Renal pelvis (tissue), 12 donors: ENCODE measurements around the gene ZNF550. TPM values are rescaled to one million over a fixed set of nuclear protein-coding genes. Genes with fewer than 3 reads are reported as not detected.

ENCODE experiments used
- DNase-seq: peaks from one replicate; pipeline ENCODE4 v3.0.0-alpha.2; 2013
- long read RNA-seq, 16 experiments: transcript quantifications; one replicate each; lab custom pipeline, GENCODE V29; 2026
- polyA plus RNA-seq, 3 donors: library from polyadenylated mRNA; unstranded; fragments of 120-200 nt; gene quantifications; one replicate each; pipeline ENCODE4 v1.2.1, GENCODE V29; 2013; ENCODE audit not compliant: insufficient read length in 3 of 3

ZNF550 gene
- polyA plus RNA-seq = 10 to 100 TPM; 19.1 to 25.3 (median 20.8) TPM
- long read RNA-seq, donor 1, partial matches to known transcripts = 25 of 25 reads
- long read RNA-seq, donor 1, other reads (novel, unspliced or antisense) = 0 of 25 reads
- long read RNA-seq, donor 2, partial matches to known transcripts = 9 of 13 reads
- long read RNA-seq, donor 2, other reads (novel, unspliced or antisense) = 0 of 13 reads
- long read RNA-seq, donor 3, partial matches to known transcripts = 5 of 8 reads
- long read RNA-seq, donor 3, other reads (novel, unspliced or antisense) = 0 of 8 reads
- long read RNA-seq, donor 4, partial matches to known transcripts = 12 of 14 reads
- long read RNA-seq, donor 4, other reads (novel, unspliced or antisense) = 0 of 14 reads
- long read RNA-seq, donor 5 = 0 reads
- long read RNA-seq, donor 6, partial matches to known transcripts = 25 of 31 reads
- long read RNA-seq, donor 6, other reads (novel, unspliced or antisense) = 0 of 31 reads
- long read RNA-seq, donor 7, transcript ZNF550-205 (5 exons, 3,376 nt) = major isoform, 5 of 47 reads
- long read RNA-seq, donor 7, partial matches to known transcripts = 35 of 47 reads
- long read RNA-seq, donor 7, other reads (novel, unspliced or antisense) = 6 of 47 reads
- long read RNA-seq, donor 8 = 0 reads
- long read RNA-seq, donor 9, partial matches to known transcripts = 8 of 12 reads
- long read RNA-seq, donor 9, other reads (novel, unspliced or antisense) = 0 of 12 reads
- long read RNA-seq, donor 10, partial matches to known transcripts = 23 of 24 reads
- long read RNA-seq, donor 10, other reads (novel, unspliced or antisense) = 0 of 24 reads
- long read RNA-seq, donor 11, partial matches to known transcripts = 7 of 11 reads
- long read RNA-seq, donor 11, other reads (novel, unspliced or antisense) = 0 of 11 reads
- long read RNA-seq, donor 12, partial matches to known transcripts = 26 of 31 reads
- long read RNA-seq, donor 12, other reads (novel, unspliced or antisense) = 0 of 31 reads
- long read RNA-seq, donor 13, partial matches to known transcripts = 0 of 1 reads
- long read RNA-seq, donor 13, other reads (novel, unspliced or antisense) = 0 of 1 reads
- long read RNA-seq, donor 14, partial matches to known transcripts = 26 of 29 reads
- long read RNA-seq, donor 14, other reads (novel, unspliced or antisense) = 0 of 29 reads
- long read RNA-seq, donor 15, partial matches to known transcripts = 10 of 30 reads
- long read RNA-seq, donor 15, other reads (novel, unspliced or antisense) = 15 of 30 reads
- long read RNA-seq, donor 16, partial matches to known transcripts = 21 of 22 reads
- long read RNA-seq, donor 16, other reads (novel, unspliced or antisense) = 0 of 22 reads

DNA sequence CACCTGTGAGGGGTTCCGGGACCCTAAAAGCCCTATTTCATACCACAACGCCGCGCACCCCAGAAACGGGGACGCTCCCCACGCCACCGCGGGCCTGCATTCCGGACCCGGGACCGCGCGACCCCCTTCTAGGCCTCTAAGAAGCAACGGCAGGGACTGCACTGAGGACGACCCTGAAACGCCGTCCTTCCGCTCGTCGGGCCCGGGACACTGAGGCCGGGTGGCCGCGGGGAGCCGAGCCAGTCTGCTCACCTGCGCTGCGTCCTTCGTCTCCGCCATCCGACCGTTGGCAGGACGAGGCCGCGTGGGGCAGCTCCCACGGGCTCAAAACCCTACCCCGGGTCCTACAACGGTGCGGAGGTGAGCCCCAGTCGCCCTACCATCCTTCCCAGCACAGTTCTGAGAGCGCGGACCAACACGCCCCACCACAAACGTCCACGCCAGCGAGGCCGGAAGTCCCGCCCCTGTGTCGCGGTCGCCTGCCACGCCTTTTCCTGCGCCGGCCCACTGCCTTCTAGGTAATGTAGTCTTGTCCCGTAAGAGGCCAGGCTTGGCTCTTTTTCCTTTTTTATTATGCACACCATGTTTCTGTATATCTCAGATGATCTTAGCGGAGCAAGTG, at the start of gene ZNF550:
Gene ZNF550 (minus strand): TSS at position 460 of the 622 bp plus-strand sequence. CDS start 181 bp downstream, at position 279.
- DNase-seq = peak; percentile 88

DNA sequence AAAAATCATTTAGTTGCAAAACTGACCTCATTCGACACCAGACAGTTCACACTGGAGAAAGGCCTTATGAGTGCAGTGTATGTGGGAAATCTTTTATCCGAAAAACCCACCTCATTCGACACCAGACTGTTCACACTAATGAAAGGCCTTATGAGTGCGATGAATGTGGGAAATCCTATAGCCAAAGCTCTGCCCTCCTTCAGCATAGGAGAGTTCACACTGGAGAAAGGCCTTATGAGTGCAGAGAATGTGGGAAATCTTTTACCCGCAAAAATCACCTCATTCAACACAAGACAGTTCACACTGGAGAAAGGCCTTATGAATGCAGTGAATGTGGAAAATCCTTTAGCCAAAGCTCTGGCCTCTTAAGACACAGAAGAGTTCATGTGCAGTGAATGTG, 47.3 kb upstream of the ZNF550 start:
- DNase-seq = no peak

DNA sequence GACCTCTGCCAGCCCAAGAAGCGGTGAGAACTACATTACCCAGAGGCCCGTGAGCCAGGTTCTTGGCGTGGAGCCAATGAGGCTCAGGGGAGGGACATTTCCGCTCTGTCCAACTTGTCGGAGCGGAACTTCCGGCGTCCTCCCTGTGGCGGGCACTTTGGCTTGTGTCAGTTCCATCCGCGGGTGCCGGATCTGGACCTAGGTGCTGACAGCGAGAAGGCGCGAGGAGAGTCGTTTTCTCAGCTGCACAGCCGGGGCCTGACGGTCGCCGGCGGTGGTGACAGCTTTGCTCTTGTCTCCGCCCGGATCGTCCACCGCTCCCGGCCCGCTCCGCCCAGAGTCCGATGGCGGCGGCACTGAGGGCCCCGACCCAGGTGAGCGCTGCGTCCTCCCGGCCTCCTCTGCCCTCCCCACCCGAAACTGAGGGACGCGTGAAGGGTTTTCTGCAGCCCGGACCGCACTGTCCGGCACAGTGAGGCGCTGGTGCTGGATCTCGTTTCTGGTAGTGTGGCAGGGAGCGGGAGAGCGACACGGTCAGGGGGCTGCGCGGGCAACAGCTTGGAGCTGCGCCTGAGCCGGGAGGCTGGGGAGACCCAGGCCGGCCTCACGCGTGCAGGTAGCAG, 40.2 kb upstream of the ZNF550 start, which contains the start of gene ZNF530:
Gene ZNF530 (plus strand): TSS at position 125 of the 623 bp plus-strand sequence. CDS start 4,461 bp downstream, outside the sequence.
- DNase-seq = peak; percentile 94

DNA sequence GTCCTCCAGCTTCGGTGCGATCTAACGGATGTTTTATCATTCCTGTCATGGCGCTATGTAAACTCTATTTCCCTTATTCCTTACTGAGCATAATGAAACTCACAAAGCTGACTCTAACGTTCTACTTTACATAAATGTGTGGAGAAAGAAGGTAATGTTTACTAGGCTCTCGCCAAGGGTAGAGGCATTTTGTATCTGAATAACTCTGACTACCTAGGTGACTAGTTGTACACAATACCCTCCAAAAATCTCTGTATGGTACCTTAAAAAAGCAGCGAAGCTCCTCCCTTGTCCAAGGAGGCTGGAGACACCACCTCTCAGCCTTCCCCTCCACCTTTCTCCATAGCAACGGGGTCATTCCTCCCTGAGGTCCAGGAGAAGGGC, 39.7 kb upstream of the ZNF550 start:
- DNase-seq = no peak

DNA sequence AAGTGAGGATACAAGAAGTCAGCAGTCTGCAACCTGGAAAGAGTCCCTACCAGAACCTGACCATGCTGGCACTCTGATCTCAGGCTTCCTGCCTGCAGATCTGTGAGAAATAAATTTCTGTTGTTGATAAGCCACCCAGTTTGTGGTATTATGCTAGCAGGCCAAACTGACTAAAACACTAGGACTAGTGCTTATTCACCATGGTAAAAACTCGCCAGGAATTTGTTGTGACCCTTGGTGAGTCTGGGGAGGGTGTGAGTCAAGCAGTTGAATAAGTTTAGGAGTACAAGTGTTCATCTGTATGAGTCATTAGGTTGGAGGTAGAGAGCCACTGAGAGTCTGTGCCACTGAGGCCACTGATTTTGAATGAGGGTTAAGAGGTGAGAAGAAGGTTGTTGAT, 27.9 kb upstream of the ZNF550 start:
- no peak for DNase-seq

DNA sequence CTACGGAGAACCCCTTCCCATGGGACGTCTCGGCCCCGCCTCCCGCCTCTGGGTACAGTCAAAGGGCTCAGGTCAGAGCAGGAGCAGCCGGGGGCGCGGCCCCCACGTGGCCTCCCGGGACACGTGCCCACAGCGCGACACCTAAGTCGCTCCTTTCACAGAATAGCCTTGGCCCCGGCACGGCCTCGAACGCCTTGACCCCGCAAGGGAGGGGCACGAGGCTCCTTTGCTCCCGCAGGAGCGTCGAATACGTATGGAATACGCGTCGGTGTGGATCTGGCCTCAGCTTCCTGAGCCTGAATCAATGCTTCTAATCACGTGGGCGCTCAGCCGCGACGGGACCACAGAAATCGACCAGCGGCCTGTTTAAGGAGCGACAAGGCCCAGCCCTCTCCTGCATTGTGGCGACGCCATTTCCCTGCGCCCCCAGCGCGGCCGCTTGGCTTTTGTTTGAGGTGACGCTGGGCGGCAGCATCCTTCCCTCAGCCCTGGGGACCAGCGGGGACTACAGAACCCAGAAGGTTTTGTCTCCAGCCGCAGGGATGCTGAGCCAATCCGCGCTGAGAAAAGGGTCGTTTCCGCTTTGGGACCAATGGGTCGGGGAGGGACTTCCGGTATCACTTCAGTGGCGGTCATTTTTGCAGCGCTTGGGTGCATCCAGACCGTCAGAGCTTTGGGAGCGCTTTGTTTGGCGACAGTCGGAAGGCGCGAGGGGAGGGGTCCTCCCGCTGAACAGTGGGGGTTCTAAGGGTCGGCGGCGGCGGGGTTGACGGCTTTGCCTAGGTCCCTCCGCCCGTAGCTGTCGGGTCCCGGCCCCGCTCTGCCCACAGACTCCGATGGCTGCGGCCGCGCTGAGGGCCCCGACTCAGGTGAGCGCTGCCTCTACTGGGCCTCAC, 24.1 kb upstream of the ZNF550 start, which contains the start of gene ZIK1:
Gene ZIK1 (plus strand): TSS at position 625 of the 896 bp plus-strand sequence. CDS start 212 bp downstream, at position 837.
- peak; percentile 98 for DNase-seq

DNA sequence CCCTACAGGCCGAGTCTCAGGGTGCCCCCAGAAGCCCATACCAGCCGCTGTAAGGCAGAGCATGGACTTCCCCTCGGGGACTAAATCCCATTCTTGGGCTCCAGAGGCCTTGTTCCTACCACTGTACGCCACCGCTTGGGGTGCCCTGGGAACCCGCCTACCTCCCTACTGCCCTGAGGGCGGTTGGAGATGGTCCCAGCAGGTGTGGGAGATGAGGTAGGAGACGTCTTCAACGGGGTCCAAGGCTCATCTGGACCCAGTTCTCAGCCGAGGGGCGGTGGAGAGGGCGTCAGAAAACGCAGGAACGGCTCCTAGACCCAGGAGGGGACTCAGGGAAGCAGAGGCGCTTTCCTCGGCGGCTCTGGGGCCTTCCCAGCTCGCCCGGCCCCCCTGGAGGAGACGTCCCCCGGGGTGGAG, 23.4 kb upstream of the ZNF550 start:
- no peak for DNase-seq

DNA sequence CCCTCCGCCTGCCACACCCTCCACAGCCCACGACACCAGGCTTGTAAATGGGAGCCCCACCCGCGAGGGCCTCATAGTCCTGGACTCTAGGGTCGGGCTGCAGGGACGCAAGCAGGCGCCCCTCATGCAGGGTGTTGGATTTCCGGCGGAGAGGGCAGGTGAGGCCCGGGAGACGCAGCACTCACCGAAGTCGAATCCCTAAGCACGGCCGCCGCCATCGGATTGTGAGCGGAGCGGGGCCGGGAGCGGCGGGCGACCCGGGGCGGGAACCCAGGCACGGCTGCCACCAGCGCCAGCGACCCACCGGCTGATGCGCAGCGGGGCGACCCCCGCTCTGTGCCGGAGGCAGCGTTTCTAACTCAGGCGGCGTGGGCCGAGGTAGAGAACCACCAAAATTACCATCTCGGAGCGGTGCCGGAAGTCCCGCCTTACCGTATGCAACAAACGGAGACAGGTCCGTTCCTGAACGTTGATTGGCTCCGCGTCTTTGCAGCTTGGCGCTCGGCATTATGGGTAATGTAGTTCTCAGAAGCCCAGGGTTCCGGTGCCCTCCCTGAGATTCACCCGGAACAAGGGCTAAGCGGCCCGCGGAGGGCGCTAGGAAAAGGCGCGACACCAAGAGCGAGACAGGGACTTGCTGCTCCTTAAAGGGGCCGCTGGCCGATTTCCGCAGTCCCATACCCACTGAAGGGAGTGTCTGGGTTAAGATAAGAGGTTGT, 19.0 kb upstream of the ZNF550 start, which contains the start of gene ZNF416:
Gene ZNF416 (minus strand): TSS at position 425 of the 719 bp plus-strand sequence. CDS start 207 bp downstream, at position 218.
- DNase-seq = peak; percentile 99

DNA sequence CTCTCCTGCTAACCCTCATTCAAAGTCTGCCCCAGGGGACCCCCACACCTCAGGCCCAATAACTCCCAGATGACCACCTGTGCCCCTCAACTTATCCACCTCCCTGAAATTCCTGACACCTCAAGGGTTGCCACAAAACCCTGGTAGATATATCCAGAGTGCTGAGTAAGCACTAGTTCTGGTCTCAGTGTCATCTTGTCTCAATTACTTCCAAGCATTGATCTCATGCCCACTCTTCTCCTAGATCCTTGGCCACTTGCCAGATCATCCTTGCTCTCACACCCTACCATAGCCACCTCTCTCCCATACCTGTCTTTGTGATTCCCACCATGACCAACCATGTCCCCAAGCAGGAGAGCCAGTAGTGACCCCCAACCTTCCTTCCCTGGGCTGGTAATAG, 17.0 kb upstream of the ZNF550 start:
- no peak for DNase-seq

DNA sequence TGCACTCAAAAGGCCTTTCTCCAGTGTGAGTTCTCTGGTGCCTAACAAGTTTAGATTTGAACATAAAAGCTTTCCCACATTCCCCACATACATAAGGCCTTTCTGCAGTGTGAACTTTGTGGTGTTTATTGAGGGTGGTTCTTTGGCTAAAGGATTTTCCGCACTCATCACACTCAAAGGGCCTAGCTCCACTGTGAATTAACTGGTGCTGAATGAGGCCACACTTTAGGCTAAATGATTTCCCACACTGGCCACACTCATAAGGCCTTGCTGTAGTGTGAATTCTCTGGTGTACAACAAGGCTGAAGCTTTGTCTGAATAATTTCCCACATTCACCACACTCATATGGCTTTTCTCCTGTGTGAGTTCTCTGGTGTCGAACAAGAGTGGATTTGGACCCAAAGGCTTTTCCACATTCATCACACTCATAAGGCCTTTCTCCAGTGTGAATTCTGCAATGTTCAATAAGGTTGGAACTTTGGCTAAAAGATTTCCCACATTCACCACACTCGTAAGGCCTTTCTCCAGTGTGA, 12.8 kb upstream of the ZNF550 start:
- DNase-seq = no peak

DNA sequence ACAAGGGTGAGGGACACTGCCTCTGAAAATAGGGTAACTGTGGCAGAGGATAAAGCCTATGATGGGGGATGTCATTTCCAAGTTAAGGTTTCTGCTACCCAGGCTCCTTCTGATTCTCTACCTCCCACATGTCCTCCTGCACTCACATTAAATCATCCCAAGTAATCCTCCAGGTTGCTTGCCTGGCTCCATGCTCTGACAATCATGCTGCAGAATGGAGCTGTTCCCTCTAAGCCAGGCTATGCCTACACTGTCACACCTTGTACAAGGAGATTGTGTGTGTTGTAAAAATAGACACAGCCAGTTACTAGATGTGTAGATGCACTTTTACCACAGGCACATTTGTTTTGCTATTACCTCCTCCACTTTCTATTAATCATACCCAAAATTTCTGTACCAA, 11.0 kb upstream of the ZNF550 start:
- DNase-seq = no peak

DNA sequence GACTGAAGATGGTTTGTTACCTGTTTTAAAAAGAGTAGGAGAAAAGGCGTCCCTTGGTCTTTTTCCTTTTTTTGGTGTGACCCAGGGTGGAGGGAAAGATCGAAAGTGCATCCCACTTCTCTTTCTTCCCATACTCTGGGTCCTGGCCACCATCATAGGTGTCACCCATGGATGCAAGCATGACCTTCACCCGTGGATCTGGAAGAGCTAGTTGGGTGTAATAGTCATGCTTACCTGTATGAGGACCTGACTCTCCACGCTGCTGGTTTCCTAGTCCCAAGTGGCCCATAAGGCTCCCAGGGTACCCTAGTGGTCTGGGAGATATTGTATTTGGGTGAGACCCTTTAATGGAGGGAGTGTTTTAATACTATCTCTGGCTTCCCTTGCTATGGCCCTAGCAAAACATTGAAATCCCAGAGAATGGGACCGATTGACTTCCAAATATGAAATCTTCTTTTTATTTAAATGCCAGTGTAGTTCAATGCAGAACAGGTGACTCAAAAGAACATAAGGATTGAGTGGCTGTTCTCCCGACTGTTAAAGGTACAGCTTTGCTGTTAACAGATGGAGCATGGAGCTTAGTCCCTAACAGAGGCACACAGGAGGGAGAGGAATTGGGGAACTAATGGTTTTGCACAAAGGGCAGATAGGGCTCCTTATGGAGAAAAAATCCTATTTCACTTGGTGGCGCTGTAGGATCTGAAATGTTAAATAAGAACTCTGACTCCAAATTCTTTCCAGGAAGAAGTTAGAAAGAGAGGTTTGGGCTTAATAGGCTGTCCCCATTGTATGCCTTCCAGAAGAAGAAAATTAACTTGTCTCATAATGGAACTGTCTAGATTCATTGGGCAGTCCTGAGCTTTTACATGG, 7.0 kb upstream of the ZNF550 start:
- no peak for DNase-seq

DNA sequence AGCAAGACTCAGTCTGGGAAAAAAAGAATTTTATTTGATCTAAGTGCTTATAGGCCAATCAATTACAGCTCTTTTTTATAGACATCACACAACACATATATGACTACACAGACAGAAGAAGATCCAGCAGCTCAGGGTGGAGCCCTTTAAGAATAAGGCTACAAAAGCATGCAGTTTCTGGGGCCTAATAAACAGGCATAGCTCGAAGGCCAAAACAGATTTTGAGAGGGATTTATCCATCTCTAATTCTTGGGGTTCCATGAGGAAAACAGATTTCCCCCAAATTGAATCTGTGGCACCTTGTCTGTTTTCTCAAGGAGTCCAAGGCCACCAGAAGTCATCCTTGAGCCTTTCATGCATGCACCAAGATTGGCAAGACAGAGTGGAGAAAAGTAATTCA, 3.9 kb upstream of the ZNF550 start:
- DNase-seq = no peak

DNA sequence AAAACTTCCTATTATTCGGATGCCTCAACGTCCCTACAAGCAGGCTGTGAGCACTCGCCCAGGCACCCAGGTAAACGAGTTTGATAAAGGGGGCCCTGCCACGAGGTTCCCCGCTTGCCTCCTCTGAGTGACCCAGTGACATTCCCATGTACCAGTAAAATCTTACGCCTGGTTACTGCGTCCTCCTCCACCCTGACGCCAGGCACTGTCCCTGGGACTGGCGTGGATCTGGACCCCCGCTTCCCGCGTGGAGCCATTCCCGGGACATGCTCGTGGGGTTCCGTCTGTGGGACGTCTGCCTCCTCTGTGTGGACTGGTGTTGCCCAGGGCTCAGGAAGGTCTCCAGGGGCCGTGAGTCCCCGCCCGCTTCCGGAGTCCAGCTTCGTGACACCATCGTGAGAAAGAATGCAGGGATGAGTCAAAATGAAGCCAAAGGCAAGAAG, 407 bp upstream of the ZNF550 start:
- DNase-seq = no peak

DNA sequence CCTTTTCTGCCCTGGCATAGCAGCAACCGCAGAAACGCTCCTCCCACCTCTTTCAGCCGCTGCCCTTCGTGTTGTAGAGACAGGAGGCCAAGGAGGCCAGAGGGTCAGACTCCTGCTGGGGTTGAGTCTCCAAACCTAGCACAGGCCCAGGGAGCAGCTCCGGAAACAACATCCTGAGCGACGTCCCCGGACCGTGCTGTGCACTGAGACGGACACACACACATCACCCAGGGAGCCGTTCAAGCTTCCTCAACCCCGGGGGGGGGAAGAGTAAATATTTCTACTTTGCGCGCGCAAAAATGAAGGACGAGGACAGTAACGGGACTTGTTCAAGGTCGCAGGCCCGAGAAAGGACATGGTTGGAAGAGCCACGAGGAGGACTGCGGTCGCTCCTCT, 657 bp downstream of the ZNF550 start:
- DNase-seq = no peak

DNA sequence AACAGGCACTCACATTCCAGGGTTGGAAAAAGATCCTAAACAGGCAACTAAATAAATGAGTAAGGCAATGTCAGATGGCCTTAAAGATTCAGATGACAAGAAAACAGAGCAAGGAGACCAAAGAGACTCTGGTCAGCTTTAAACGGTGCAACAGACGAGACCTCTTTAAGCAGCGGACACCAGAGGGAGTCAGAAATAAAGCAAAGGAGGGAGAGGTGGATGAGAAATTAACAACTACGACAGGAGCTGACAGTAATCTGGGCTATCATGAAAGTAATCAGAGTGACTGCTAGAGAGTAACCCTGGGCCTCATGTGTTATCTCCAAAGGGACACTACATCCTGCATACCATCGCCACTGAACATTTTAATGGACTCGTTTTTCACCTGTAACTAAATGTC, 1.1 kb downstream of the ZNF550 start:
- no peak for DNase-seq

DNA sequence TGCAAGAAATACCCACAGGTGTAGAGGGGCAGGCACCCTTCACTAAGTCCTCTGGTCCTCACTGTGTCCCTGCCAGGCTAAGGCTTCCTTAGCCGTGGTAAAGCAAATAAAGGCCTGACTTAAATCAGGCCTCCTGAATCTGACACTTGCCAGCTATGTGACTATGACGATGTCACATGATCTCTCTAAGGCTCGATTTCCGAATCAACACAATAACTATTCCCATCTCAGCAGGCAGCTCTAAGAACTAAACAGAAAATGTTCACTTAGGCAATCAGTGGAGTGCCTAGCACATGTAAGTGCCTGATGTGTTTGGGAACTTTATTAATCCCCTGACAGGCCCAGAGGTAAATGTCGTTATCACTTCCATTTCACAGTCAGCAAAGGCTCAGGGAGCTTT, 2.0 kb downstream of the ZNF550 start:
- DNase-seq = no peak
